Left lung (tissue), 10 donors: Measurements from ENCODE around the gene LARGE2. TPM values are rescaled to one million over a fixed set of nuclear protein-coding genes. Genes with fewer than 3 reads are reported as not detected.
"Not testable (repeated sequence)": the region's sequence is repeated elsewhere in the genome, so short reads cannot be mapped to it uniquely, and the experiment has no call there.

Source experiments
- ATAC-seq: fragments of 200-7000 bp; cut with Tn5 transposase; one replicate; pipeline ENCODE4 v1.9.1; 2020; ENCODE audit warnings: moderate library complexity
- DNase-seq, 4 donors: peaks; one replicate each; pipeline ENCODE4 v3.0.0-alpha.2; 2013 to 2020
- H3K27ac ChIP-seq, 2 donors: fragments of 200-600 bp; sonication (generic) in 1 of 2; one replicate each; pipeline versions ENCODE4 v1.5.0 to v1.8.0; 2020 to 2021
- H3K27me3 ChIP-seq, 2 donors: fragments of 200-600 bp; sonication (generic) in 1 of 2; one replicate each; pipeline versions ENCODE4 v1.5.0 to v1.8.0; 2020 to 2021
- H3K36me3 ChIP-seq, 2 donors: fragments of 200-600 bp; sonication (generic) in 1 of 2; one replicate each; pipeline versions ENCODE4 v1.5.0 to v1.8.0; 2020 to 2021
- H3K4me1 ChIP-seq, 2 donors: fragments of 200-600 bp; one replicate each; pipeline ENCODE4 v1.8.0; 2021
- H3K4me3 ChIP-seq, 2 donors: fragments of 200-600 bp; sonication (generic) in 1 of 2; one replicate each; pipeline versions ENCODE4 v1.5.0 to v1.8.0; 2020 to 2021; ENCODE audit warnings: mild to moderate bottlenecking in 1 of 2
- H3K9me3 ChIP-seq, 2 donors: fragments of 200-600 bp; sonication (generic) in 1 of 2; one replicate each; pipeline versions ENCODE4 v1.5.0 to v1.8.0; 2020 to 2021
- CTCF ChIP-seq, 2 donors: fragments of 200-600 bp; sonication (generic) in 1 of 2; IDR thresholded peaks; one replicate each; pipeline versions ENCODE4 v1.5.0 to v1.8.0; 2021; ENCODE audit warnings: antibody characterized with exemption in 2 of 2
- intact Hi-C, 2 donors: fragments of 100-400 bp; cut with DNase I; formaldehyde crosslinking; loops; one replicate each; pipeline versions ENCODE4 v1.11.2 to v1.14.2; 2022
- polyA plus RNA-seq, 6 donors: library from polyadenylated mRNA; unstranded; fragments of 120-200 nt; gene quantifications; one replicate each; pipeline ENCODE4 v1.2.1, GENCODE V29; 2013; ENCODE audit not compliant: insufficient read length in 6 of 6
- total RNA-seq, 2 donors: library from RNA; stranded (reverse); fragmentation: NEBNext Ultra II Directional; extraction: Animal tissue kit (Norgen Biotek cat#: 25700); gene quantifications; one replicate each; pipeline ENCODE4 v1.2.1, GENCODE V29; 2021
- donor health status: DM: no; HTN: yes; CAD: no.
- donor health status: DM: no; HTN: no; CAD: no.

Gene LARGE2
- total and polyA plus RNA-seq, 8 donors, result 7.5 to 17.2 (median 13.5) TPM

- H3K4me3 ChIP-seq, result peak overlapping the region; percentile 41 to 48
- no peak for TF ChIP-seq CTCF (IDR thresholded peaks at IDR 0.05)
- peaks cover 0 to 73% of the 10 kb centered on the region in 2 donors for H3K27me3 ChIP-seq
- no peaks in the 10 kb centered on the region for H3K9me3 ChIP-seq
- ATAC-seq (peak; percentile 86), DNase-seq (peak; percentile 74 to 93 (median 86))
- no peaks in the 10 kb centered on the region for H3K36me3 ChIP-seq
- H3K27ac ChIP-seq, result peak overlapping the region in 1 of 2 donors; percentile 37
- H3K4me1 ChIP-seq, result peaks cover 14 to 20% of the 10 kb centered on the region in 2 donors
- intact Hi-C loops, result no loop called here
Observed at GRCh38 chr11:45899448-45900174, 22.8 kb upstream of the LARGE2 start.

DNA sequence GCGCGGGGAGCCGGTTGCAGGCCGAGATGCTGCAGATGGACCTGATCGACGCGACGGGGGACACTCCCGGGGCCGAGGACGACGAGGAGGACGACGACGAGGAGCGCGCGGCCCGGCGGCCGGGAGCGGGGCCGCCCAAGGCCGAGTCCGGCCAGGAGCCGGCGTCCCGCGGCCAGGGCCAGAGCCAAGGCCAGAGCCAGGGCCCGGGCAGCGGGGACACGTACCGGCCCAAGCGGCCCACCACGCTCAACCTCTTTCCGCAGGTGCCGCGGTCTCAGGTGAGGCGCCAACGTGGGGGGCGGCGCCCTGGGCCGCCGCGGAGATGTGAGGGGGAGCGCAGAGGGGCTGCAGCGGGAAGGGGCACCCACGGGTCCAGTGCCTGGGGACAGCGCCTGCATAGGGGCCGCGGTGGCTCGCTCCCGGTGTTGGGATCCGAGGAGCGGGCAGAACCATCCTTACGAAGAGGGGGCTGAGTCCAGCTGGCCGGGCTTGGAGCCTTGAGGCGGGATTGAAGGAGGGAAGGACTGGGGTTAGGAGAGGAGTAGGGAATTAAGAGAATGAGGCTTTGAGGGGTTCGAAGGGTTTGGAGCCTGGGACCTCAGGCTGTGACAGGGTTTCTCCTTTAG is 22.2 kb upstream of the LARGE2 start:
- Histone ChIP-seq H3K4me1 (peaks cover 14 to 20% of the 10 kb centered on the region in 2 donors), H3K4me3 (peak overlapping the region; percentile 41 to 48), H3K27me3 (peaks cover 0 to 67% of the 10 kb centered on the region in 2 donors)
- H3K9me3 ChIP-seq, H3K36me3 ChIP-seq, intact Hi-C loops, H3K27ac ChIP-seq: not testable (repeated sequence)
- peak; percentile 20 for ATAC-seq
- peak in 1 of 4 donors; percentile 78 for DNase-seq

DNA sequence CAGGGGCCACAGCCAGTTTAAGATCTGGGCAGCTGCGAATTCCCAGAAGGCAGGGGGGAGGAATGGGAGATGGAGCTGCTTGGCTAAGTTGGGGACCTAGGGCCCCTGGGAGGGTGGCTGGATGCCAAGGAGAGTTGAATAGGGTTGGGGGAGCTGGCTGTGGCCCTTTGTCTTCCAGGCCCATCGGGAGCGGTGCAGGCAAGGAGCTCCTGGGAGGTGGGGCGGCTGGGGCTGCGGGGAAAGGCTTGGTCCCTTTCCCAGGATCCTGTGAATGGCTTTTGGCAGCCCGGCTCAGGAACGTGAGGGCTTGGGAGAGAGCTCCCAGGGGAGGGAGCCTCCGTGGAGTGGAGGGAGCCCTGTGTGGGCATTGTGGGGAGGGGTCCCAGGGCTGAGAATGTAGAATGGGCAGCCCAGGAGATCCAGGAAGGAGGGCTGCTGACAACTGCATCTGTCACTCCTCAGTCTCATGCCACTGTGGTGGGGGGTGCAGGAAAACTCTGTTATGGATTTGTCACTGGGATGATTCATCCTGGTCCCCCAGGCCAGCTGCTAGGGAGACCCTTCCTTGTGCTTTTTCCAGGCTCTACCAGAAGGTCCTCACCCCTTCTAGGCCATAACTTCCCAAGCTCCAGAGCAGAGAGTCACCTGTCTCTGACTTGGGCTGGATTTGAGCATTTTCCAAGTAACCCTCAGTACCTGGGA is 21.4 kb upstream of the LARGE2 start:
- TF ChIP-seq CTCF (IDR thresholded peaks at IDR 0.05), result no peak
- no peak for ATAC-seq

GRCh38 chr11:45901626-45902025 is 20.8 kb upstream of the LARGE2 start:
- Histone ChIP-seq H3K36me3 (no peaks in the 10 kb centered on the region), H3K27ac (no peak overlapping the region), H3K4me3 (no peak overlapping the region), H3K4me1 (peaks cover 14 to 20% of the 10 kb centered on the region in 2 donors), H3K9me3 (no peaks in the 10 kb centered on the region), H3K27me3 (peaks cover 0 to 53% of the 10 kb centered on the region in 2 donors)
- ATAC-seq (no peak), DNase-seq (no peak)
- intact Hi-C loops, result no loop called here
- no peak for TF ChIP-seq CTCF (IDR thresholded peaks at IDR 0.05)

More for the DNA sequence above, 21.4 kb upstream of the LARGE2 start:
- DNase-seq, result peak in 2 of 4 donors; percentile 53 to 54
- intact Hi-C loops, result no loop called here
- peak overlapping the region in 1 of 2 donors; percentile 48 for H3K4me3 ChIP-seq
- no peaks in the 10 kb centered on the region for H3K36me3 ChIP-seq
- H3K9me3 ChIP-seq, result no peaks in the 10 kb centered on the region
- H3K27me3 ChIP-seq, result peaks cover 0 to 59% of the 10 kb centered on the region in 2 donors
- H3K27ac ChIP-seq, result no peak overlapping the region
- H3K4me1 ChIP-seq, result peaks cover 14 to 20% of the 10 kb centered on the region in 2 donors

DNA sequence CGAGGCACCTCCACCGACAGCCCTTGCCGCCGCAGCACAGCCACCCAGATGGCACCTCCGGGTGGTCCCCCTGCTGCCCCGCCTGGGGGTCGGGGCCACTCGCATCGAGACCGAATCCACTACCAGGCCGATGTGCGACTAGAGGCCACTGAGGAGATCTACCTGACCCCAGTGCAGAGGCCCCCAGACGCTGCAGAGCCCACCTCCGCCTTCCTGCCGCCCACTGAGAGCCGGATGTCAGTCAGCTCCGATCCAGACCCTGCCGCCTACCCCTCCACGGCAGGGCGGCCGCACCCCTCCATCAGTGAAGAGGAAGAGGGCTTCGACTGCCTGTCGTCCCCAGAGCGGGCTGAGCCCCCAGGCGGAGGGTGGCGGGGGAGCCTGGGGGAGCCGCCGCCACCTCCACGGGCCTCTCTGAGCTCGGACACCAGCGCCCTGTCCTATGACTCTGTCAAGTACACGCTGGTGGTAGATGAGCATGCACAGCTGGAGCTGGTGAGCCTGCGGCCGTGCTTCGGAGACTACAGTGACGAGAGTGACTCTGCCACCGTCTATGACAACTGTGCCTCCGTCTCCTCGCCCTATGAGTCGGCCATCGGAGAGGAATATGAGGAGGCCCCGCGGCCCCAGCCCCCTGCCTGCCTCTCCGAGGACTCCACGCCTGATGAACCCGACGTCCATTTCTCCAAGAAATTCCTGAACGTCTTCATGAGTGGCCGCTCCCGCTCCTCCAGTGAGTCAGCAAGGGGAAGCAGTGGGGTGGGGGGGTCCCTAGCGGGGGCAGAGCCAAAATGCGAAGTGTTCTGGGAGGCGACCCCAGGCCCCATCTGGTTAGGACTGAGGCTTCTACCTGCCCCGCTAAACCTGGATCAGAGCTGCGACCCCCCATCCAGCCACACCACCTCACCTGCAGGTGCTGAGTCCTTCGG is 19.7 kb upstream of the LARGE2 start:
- H3K27ac ChIP-seq, result no peak overlapping the region
- no peaks in the 10 kb centered on the region for H3K36me3 ChIP-seq
- no peak for ATAC-seq
- H3K4me1 ChIP-seq, result peaks cover 14 to 20% of the 10 kb centered on the region in 2 donors
- peaks cover 0 to 42% of the 10 kb centered on the region in 2 donors for H3K27me3 ChIP-seq
- H3K9me3 ChIP-seq, result no peaks in the 10 kb centered on the region
- no peak for TF ChIP-seq CTCF (IDR thresholded peaks at IDR 0.05)
- peak in 1 of 4 donors; percentile 70 for DNase-seq
- H3K4me3 ChIP-seq, result no peak overlapping the region
- intact Hi-C loops, result no loop called here
